Midbrain (tissue), 1 donor: ENCODE results near the gene GLT8D2.
A peak's percentile ranks its signal among the peaks of the same experiment; 100 is the strongest.

Source experiments
- DNase-seq: peaks from one replicate; lab custom pipeline; 2025; lab: John Stamatoyannopoulos, UW

Gene GLT8D2, protein sequence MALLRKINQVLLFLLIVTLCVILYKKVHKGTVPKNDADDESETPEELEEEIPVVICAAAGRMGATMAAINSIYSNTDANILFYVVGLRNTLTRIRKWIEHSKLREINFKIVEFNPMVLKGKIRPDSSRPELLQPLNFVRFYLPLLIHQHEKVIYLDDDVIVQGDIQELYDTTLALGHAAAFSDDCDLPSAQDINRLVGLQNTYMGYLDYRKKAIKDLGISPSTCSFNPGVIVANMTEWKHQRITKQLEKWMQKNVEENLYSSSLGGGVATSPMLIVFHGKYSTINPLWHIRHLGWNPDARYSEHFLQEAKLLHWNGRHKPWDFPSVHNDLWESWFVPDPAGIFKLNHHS

DNA sequence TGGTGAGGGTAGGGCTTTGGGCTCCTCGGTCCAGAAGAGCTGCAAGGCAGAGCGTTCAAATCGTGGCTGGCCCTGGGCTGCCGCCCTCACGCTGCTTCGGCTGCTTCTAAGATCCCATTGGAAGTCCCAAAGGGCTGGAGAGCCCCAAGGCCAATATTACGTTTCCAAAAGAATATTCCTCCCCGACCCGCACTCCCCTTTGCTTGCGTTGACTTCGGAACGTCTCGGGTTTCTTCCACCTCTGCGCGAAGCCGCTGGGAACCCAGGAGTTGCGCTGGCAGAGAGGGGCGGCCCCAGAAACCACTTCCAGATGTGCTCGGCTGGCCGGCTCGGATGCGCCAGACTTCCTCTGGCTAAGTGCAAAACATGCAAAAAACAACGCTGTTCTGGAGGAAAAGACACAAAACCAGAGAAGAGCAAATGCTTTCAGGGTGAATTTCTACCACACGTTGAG lies at the start of gene GLT8D2:
Gene GLT8D2, minus strand, starts transcription at position 285 of the 454 bp plus-strand sequence. CDS start 30,539 bp downstream, outside the sequence.
- DNase-seq = no peak

GRCh38 chr12:104097954-104098353 lies 48.0 kb upstream of the GLT8D2 start:
- DNase-seq = no peak

GRCh38 chr12:104095289-104095688 lies 45.3 kb upstream of the GLT8D2 start:
- DNase-seq = no peak

DNA sequence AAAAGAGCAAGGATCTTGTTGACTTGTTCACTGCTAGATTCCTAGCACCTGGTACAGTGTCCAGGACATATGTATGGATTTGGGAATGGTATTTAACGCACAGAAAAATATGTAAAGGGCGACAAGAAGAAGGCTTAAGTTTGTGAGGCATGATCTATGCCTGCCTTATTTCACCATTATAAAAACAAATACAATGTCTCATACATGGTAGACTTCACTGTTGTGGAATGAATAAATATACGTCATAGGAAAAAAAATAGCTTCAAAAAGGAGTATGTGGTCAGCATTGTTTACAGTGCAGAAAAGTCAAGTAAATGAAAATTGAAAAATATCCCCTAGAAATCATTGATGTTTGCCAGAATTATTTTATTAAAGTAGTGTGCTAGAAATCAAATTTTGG lies 44.3 kb upstream of the GLT8D2 start:
- no peak for DNase-seq

DNA sequence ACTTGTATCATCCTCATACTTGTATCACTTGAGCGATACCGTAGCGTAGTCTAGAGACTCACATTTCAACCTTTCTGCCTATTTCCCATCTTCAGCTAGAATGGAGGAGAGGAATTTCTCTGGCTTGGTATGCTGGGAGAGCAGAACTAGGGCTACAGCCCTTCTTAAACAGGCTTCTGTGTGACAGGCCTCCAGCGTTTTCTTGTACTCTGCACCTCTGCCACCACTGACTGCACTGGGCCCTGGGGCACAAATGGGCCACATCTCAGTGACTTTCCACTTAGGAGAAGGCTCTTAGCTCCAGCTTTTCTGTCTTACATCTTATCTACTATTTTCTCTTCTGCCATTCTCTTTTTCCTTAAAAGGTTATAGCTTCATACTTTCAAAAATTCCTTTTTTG lies 41.1 kb upstream of the GLT8D2 start:
- no peak for DNase-seq

GRCh38 chr12:104090685-104091084 lies 40.7 kb upstream of the GLT8D2 start:
- DNase-seq = no peak

- DNase-seq = no peak
Measured at GRCh38 chr12:104083769-104084475, 33.9 kb upstream of the GLT8D2 start.

DNA sequence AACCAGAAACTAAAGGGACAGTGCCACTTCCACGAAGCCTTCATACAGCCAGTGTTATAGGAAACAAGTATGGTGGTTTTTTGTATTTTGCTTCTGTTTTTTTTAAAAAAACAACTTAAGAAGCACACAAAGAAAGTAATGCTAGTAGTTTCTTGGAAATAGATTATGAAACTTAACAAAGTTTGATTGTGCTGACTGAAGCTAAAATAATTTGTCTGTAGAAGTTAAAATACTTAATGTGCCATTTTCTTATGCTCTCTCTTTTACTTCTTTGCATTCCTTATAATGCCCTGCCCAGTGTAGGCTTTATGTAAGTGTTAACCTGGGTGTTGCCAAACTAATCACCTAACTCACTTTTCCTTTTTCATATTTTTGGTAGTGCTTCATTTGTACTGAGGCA lies 30.8 kb upstream of the GLT8D2 start:
- no peak for DNase-seq

DNA sequence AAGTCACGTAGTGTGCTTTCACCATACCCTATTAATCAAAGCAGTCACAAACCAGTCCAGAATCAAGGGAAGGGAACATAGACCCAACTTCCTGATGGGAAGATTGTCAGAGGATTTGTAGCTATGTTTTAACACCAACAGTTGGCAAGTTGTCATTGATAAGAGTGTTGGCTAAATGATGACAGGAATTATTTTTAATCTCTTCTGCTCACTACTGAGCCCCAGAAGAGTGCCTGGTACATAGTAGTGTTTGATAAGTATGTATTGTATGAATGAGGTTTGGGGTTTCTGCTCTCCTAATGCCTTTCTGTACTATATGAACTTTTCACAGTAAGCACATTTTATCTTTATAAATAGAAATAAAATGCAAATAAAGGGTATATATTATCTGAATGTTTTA lies 29.0 kb upstream of the GLT8D2 start:
- no peak for DNase-seq

DNA sequence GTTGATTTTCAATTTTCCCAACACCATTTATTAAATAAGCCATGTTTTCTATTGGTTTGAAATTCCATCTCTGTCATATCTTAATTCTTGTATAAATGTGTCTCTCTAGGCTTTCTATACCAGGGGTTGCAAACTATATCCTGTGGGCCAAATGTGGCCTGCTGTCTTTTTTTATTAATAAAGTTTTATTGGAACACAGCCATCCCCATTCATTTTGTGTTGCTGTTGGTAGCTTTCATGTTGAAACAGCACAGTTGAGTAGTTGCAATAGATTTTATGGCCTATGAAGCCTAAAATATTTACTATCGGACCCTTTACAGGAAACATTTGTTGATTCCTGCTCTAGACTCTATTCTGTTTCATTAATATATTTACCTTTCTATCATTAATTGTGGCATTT lies 23.7 kb upstream of the GLT8D2 start:
- DNase-seq = no peak

DNA sequence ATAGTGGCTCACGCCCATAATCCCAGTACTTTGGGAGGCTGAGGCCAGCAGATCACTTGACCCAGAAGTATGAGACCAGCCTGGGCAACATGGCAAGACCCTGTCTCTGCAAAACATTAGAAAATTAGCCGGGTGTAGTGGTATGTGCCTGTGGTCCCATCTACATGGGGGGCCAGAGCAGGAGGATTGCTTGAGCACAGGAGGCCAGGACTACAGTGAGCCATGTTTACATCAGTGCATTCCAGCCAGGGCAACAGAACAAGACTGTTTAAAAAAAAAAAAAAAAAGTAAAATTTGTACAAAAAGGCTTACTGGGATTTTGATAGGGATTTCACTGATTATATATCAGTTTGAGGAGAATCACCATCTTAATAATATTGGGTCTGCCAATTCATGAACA lies 22.1 kb upstream of the GLT8D2 start:
- DNase-seq = no peak

GRCh38 chr12:104064842-104065427 lies 14.9 kb upstream of the GLT8D2 start:
- DNase-seq = no peak

DNA sequence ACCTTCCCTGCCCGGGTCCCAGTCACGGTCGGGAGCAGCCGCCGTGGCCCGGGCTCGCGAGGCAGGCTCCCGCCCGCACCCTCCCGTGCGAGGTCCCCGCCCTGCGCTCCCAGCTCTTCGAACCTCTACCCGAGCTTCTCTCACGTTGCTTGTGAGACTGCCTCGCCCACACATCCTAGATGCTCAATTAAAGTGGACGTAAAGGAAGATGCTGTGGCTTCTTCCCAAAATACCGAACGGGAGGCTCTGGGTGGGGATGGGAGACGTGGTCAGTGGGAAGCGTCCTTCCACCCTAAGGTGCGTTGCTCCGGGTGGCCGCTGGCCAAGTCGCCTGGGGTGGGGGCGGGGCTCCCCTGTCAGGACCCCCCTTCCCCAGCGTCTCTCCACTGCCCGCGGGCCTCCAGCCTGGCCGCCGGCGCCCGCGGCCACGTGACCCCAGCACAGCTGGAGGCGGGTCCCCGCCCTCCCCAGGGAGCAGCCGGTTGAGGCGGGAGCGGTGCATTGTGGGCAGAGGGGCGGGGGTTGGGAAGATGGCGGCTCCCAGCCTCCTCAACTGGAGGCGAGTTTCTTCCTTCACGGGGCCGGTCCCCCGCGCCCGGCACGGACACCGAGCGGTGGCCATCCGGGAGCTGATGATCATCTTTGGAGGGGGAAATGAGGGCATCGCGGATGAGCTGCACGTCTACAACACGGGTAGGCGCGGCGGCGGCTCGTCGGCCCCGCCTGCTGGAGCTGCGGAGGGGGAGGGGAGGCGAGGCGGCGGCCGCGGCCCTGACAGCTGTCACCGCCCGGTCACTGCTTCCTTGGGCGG lies 14.2 kb upstream of the GLT8D2 start, which contains the start of gene HCFC2:
Gene HCFC2, plus strand, starts transcription at position 501 of the 811 bp plus-strand sequence. Its CDS starts 30 bp downstream, at position 531.
- peak; percentile 93 for DNase-seq

GRCh38 chr12:104063712-104064030 lies 13.7 kb upstream of the GLT8D2 start:
- DNase-seq = no peak

GRCh38 chr12:104060791-104061190 lies 10.8 kb upstream of the GLT8D2 start:
- DNase-seq = no peak

DNA sequence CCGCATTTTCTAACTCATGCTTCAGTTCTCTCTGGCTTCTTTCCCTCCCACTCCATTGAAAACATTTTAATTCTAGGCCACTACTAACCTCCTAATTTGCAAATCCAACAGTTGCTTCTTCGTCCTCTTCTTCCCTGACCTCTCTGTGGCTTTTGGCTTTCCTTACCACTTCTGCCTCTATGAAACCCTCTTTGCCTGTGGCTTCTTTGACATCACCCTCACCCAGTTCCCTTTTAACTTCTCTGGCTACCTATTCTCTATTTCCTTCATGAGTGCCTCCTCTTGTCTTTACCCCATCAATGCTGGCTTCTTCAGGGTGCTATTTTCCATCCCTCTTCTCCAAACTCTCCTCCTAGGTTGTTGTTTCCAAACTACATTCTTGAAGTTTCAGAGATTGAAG lies 10.0 kb upstream of the GLT8D2 start:
- DNase-seq = no peak

GRCh38 chr12:104058802-104059201 lies 8.8 kb upstream of the GLT8D2 start:
- no peak for DNase-seq

DNA sequence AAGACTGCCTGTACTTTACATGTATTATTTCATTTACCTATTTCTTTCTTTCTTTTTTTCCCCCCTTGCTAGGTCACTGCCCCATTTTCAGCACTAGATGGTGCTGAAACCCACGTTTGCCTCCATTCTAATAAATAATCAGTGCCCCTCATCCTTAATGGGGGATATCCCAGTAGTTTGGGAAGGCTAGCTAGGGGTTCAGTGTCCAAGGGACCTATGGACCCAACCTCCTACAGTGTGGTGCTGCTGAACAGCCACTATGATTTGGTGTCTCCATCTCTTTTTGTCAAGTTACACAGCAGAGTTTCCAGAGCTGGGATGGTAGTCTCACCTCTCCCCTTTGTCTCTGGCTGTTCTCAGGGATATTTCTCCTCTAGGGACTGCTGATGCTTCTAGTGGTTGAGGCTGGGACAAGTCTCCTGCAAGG lies 7.8 kb upstream of the GLT8D2 start:
- no peak for DNase-seq

DNA sequence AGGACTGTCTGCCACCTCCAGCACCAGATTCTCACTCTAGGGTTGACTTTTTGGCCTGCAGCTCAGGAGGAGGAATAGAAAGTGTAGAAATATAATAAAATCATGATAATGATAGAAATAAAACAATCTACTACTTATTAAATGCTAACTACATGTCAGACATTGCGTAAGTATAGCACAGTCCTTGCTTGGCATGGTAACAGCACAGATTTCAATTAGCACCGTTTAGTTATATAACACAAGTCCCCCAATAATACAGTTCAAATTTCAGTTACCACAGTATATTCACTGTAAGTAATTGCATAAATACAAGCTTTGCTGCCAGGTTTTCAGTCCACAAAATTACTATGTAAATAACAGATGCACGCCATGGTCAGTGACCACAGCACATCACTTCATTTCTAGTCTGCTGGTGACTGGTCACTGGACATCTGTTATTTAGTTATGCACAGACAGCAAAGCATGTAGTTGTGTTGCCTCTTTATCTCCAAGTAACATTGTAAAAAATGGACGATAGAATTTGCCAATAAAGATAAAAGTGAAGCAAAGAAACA lies 6.5 kb upstream of the GLT8D2 start:
- DNase-seq = no peak

DNA sequence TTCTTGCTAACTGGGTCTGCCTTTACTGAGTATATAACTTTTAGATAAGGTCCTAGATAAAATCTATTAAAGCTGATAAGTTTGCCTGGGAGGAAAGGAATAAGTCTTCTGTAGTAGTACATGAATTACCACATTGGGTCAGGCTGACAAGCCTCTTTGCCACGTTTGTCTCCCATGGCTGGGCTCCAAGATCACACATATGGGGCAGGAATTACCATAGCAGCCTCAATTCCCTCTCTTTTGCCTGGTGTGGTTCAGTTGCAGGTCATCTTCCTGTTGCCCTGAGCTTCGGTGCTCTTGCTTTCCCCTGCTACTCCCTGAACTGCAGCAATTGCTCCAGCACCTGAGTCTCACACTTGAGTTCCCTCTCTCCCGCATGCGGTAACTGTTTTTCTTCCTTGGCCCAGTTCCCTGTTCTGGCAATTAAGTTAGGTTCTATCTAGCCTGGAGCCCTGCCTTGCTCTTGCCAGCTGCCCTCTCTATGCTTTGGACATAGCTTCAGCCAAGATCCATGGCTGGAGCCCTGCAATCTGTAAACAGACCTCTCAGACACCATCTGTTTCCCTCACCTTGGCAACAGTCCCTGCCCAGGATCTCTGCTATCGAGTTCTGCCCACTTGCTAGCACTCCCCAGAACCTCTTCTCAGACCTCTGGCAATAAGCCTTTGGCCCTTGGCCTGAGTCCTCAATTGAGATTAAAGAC lies 5.8 kb upstream of the GLT8D2 start:
- DNase-seq = no peak

DNA sequence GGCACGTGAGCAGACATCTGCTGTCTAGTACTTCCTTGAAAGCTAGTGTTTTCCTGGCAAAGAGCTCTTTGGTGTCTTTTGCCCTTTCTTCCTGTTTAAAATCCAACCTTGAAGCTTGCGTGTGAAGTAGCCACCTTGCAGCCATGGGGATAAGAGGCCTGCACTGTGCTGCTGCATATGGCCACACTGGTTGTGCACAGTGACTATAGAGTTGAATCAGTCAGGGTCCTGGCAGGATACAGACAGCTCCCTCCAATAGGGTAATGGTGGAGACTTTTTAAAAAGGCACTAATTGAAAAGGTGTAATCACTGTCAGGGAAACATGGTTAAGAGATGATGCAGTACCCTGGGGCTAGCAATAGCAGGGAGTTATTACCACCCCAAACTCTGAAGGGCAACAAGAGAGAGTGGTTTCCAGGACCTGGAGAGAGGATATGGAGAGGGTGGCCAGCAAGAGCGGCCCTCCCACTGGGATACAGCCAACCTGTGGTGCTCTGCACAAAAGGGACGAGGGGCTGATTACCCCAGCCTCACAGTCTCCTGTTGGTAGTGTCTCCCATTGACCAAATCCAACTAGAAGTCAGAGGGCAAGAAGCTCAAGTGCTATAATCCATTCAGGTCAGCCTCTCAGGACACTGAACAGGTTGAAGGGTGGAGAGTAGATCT lies 4.8 kb upstream of the GLT8D2 start:
- DNase-seq = no peak
